GM18951 (cell line): ENCODE data around the gene OR1A1.
"Not testable (repeated sequence)": the region's sequence is repeated elsewhere in the genome, so short reads cannot be mapped to it uniquely, and the experiment has no call there.

Experiments used
- POLR2A ChIP-seq: IDR thresholded peaks from 4 replicates; pipeline ENCODE4 v1.6.1; 2011; ENCODE audit warnings: mild to moderate bottlenecking; ENCODE audit not compliant: insufficient read length, insufficient read depth; ENCODE audit errors: extremely low read depth
- in situ Hi-C: fragments of 300-500 bp; cut with MboI; formaldehyde crosslinking; loops from one replicate; pipeline ENCODE4 v1.12.0; 2022; ENCODE audit warnings: low sequenced_read_pairs, mixed read lengths, inconsistent platforms; ENCODE audit not compliant: unreplicated experiment

The OR1A1 gene

GRCh38 chr17:3207367-3207766 lies at the start of gene OR1A1:
TSS of gene OR1A1 (plus strand) at chr17:3207667. CDS start at chr17:3215621, 7,954 bp downstream.
- TF ChIP-seq POLR2A = no peak
- in situ Hi-C loops = no loop called here

- in situ Hi-C loops = no loop called here
- no peak for TF ChIP-seq POLR2A
These were observed 39.9 kb upstream of the OR1A1 start for GRCh38 chr17:3167574-3167973.

- TF ChIP-seq POLR2A = no peak
- in situ Hi-C loops = no loop called here
These were observed 17.5 kb upstream of the OR1A1 start for GRCh38 chr17:3189961-3190360.

- in situ Hi-C loops = no loop called here
- no peak for TF ChIP-seq POLR2A
These were observed 10.2 kb upstream of the OR1A1 start, which contains the start of gene OR1A2 for GRCh38 chr17:3197219-3197618. TSS of gene OR1A2 (plus strand) at chr17:3197519. CDS start at chr17:3197519, 0 bp downstream.

- in situ Hi-C loops = no loop called here
- no peak for TF ChIP-seq POLR2A
These were observed 1.0 kb downstream of the OR1A1 start for GRCh38 chr17:3208484-3208883.

GRCh38 chr17:3213001-3213400 lies 5.5 kb downstream of the OR1A1 start:
- in situ Hi-C loops = no loop called here

GRCh38 chr17:3213587-3213986 lies 6.1 kb downstream of the OR1A1 start:
- TF ChIP-seq POLR2A = no peak

More at GRCh38 chr17:3213001-3213400, 5.5 kb downstream of the OR1A1 start:
- no peak for TF ChIP-seq POLR2A

GRCh38 chr17:3219978-3220377 lies 12.5 kb downstream of the OR1A1 start:
- in situ Hi-C loops = not testable (repeated sequence)

More at GRCh38 chr17:3213587-3213986, 6.1 kb downstream of the OR1A1 start:
- in situ Hi-C loops = no loop called here

GRCh38 chr17:3221850-3222249 lies 14.4 kb downstream of the OR1A1 start:
- no peak for TF ChIP-seq POLR2A
- in situ Hi-C loops = no loop called here

- TF ChIP-seq POLR2A = no peak
- in situ Hi-C loops = no loop called here
These were observed 15.0 kb downstream of the OR1A1 start for GRCh38 chr17:3222505-3222904.

GRCh38 chr17:3224721-3225352 lies 17.4 kb downstream of the OR1A1 start:
- in situ Hi-C loops = not testable (repeated sequence)

GRCh38 chr17:3232300-3232699 lies 24.8 kb downstream of the OR1A1 start:
- in situ Hi-C loops = not testable (repeated sequence)

- in situ Hi-C loops = not testable (repeated sequence)
These were observed 31.2 kb downstream of the OR1A1 start for GRCh38 chr17:3238685-3239084.

- in situ Hi-C loops = not testable (repeated sequence)
These were observed 33.6 kb downstream of the OR1A1 start for GRCh38 chr17:3241044-3241443.

- in situ Hi-C loops = not testable (repeated sequence)
These were observed 37.4 kb downstream of the OR1A1 start for GRCh38 chr17:3244841-3245240.

- in situ Hi-C loops = not testable (repeated sequence)
These were observed 41.5 kb downstream of the OR1A1 start for GRCh38 chr17:3249013-3249412.
